Fibroblast of mammary gland (primary cell): Measurements from ENCODE around the gene GNL3.

Experiments
- DNase-seq: peaks from one replicate; pipeline ENCODE4 v3.0.0-alpha.2; 2010; ENCODE audit warnings: low read depth
- H3K4me3 ChIP-seq: 2 replicates; pipeline ENCODE4 v1.5.1; 2011; ENCODE audit warnings: low read depth, mild to moderate bottlenecking, low read length, moderate library complexity; ENCODE audit not compliant: control insufficient read depth
- CTCF ChIP-seq: conservative IDR thresholded peaks from 2 replicates; pipeline ENCODE4 v1.5.1; 2011; ENCODE audit warnings: low read depth, low read length, inconsistent platforms; ENCODE audit not compliant: control insufficient read depth, insufficient read depth

Gene GNL3

DNA sequence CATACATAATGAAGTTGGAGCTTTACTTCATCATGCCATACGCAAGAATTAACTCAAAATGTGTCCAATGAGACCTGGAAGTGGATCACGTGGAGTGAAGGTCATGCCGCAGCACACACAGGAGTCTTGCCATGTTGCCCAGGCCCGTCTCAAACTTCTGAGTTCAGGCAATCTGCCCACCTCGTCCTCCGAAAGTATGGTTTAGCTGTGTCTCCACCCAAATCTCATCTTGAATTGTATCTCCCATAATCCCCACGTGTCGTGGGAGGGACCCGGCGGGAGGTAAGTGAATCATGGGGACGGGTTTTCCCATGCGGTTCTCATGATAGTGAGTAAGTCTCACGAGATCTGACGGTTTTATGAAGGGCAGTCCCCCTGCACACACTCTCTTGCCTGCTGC lies 45.8 kb downstream of the GNL3 start:
- DNase-seq = no peak
- no peak for TF ChIP-seq CTCF
- no peak overlapping the region for H3K4me3 ChIP-seq

- no peak for DNase-seq
- TF ChIP-seq CTCF = no peak
Measured at GRCh38 chr3:52733256-52733891, 47.5 kb downstream of the GNL3 start.

DNA sequence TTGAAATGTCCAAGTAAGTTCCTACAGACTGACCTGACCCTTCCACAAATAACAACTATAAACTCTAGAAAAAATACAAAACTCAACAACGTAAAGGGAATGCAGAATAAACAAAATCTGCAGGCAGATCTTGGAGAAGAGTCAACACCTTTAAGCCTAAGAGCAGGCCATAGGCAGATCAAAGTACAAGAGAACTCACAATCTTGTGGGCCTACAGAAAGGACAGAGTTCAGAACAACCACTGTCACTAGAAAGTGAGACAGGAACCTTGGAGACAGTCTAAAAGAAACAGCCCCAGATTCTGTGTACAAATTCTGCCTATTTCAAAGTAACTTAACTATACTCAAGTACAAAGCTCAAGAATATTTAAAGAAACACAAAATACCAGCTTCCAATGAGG lies 53.9 kb downstream of the GNL3 start:
- DNase-seq = no peak
- no peak overlapping the region for H3K4me3 ChIP-seq
- TF ChIP-seq CTCF = no peak

More at GRCh38 chr3:52733256-52733891, 47.5 kb downstream of the GNL3 start:
- no peak overlapping the region for H3K4me3 ChIP-seq

GRCh38 chr3:52742418-52743041 lies 56.7 kb downstream of the GNL3 start:
- TF ChIP-seq CTCF = peak; percentile 65
- no peak overlapping the region for H3K4me3 ChIP-seq
- peak; percentile 49 for DNase-seq

- TF ChIP-seq CTCF = no peak
- H3K4me3 ChIP-seq = no peak overlapping the region
- DNase-seq = no peak
Measured at GRCh38 chr3:52743152-52743551, 57.3 kb downstream of the GNL3 start.

DNA sequence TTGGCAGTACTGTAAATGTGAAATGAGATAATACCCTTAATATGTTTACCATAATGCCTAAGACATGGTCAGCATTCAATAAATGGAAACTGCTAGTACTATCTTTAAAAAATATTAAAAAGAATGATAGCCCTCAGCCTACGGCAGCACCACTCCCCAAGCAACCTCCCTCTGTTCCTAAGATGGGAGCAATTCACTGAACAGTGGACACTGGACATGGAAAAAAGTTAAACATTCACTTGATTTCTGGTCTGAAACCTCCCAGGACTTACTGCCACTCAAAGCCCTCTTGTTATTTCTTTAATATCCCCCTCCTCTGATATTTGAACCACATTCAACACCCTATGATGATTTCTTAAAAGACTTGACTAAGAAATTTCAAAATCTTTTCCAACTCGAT lies 57.9 kb downstream of the GNL3 start:
- no peak for TF ChIP-seq CTCF
- no peak for DNase-seq
- H3K4me3 ChIP-seq = no peak overlapping the region
